Ishikawa (cell line): Measurements from ENCODE around the gene SPTA1.

ENCODE experiments used
- MAX ChIP-seq: IDR thresholded peaks from 2 replicates; pipeline ENCODE4 v1.6.1; 2012
- NFIC ChIP-seq: IDR thresholded peaks from 2 replicates; pipeline ENCODE4 v1.6.1; 2012
- TEAD4 ChIP-seq: IDR thresholded peaks from 2 replicates; pipeline ENCODE4 v1.6.1; 2012
- YY1 ChIP-seq: IDR thresholded peaks from 2 replicates; pipeline ENCODE4 v1.6.1; 2012; ENCODE audit warnings: low read depth

- TF ChIP-seq MAX, result no peak
- TF ChIP-seq YY1, result no peak
- TF ChIP-seq NFIC, result no peak
- no peak for TF ChIP-seq TEAD4
These were observed 5.4 kb upstream of the SPTA1 start for GRCh38 chr1:158691907-158692306.
